ENCODE measurements around the gene TOB1.
"Not testable (repeated sequence)": the region's sequence is repeated elsewhere in the genome, so short reads cannot be mapped to it uniquely, and the experiment has no call there.

- not testable (repeated sequence) for TF ChIP-seq CTCF (conservative IDR thresholded peaks at IDR 0.05); EZH2 (IDR thresholded peaks at IDR 0.05; ENCODE audit: low read depth)
These were observed 10.9 kb upstream of the TOB1 start for GRCh38 chr17:50877042-50877441.

Measured in PC-9 (cell line).